Stimulated activated CD4-positive, alpha-beta T cell treated with anti-CD3 and anti-CD28 coated beads, Interleukin-1b, Interleukin-23, amount 100 ng/mL, for 4 hours (primary cell): ENCODE measurements around the gene AOAH.

ENCODE experiments used
- DNase-seq, 2 donors: peaks; one replicate each; pipeline ENCODE4 v3.0.0-alpha.2; 2020; ENCODE audit warnings: low read depth in 2 of 2

AOAH gene

GRCh38 chr7:36633377-36633776, 90.9 kb downstream of the AOAH start:
- DNase-seq, result no peak

- DNase-seq, result no peak
Measured at GRCh38 chr7:36630112-36630650, 94.1 kb downstream of the AOAH start.

- no peak for DNase-seq
Measured at GRCh38 chr7:36629351-36629750, 94.9 kb downstream of the AOAH start.

- DNase-seq, result no peak
Measured at GRCh38 chr7:36627836-36628235, 96.5 kb downstream of the AOAH start.

- DNase-seq, result no peak
Measured at GRCh38 chr7:36626111-36626510, 98.2 kb downstream of the AOAH start.

GRCh38 chr7:36625247-36625646, 99.0 kb downstream of the AOAH start:
- no peak for DNase-seq

GRCh38 chr7:36623247-36623646, 101.0 kb downstream of the AOAH start:
- DNase-seq, result no peak

- DNase-seq, result no peak
Measured at GRCh38 chr7:36621396-36621795, 102.9 kb downstream of the AOAH start.

- DNase-seq, result no peak
Measured at GRCh38 chr7:36620166-36620708, 104.1 kb downstream of the AOAH start.

- no peak for DNase-seq
Measured at GRCh38 chr7:36617408-36617807, 106.9 kb downstream of the AOAH start.

- no peak for DNase-seq
Measured at GRCh38 chr7:36615852-36616540, 108.3 kb downstream of the AOAH start.

- DNase-seq, result no peak
Measured at GRCh38 chr7:36614959-36615358, 109.3 kb downstream of the AOAH start.

GRCh38 chr7:36613031-36613614, 111.2 kb downstream of the AOAH start:
- no peak for DNase-seq

- DNase-seq, result no peak
Measured at GRCh38 chr7:36611703-36612102, 112.6 kb downstream of the AOAH start.

GRCh38 chr7:36607721-36608095, 116.6 kb downstream of the AOAH start:
- DNase-seq, result no peak

- no peak for DNase-seq
Measured at GRCh38 chr7:36606976-36607720, 117.1 kb downstream of the AOAH start.

- DNase-seq, result no peak
Measured at GRCh38 chr7:36606153-36606975, 117.9 kb downstream of the AOAH start.

GRCh38 chr7:36605261-36606051, 118.8 kb downstream of the AOAH start:
- no peak for DNase-seq

- DNase-seq, result no peak
Measured at GRCh38 chr7:36604806-36605205, 119.5 kb downstream of the AOAH start.

- no peak for DNase-seq
Measured at GRCh38 chr7:36602934-36603887, 121.1 kb downstream of the AOAH start.
